Measurements from ENCODE around the gene RASGRF2.
"Not testable (repeated sequence)": the region's sequence is repeated elsewhere in the genome, so short reads cannot be mapped to it uniquely, and the experiment has no call there.

The RASGRF2 gene

GRCh38 chr5:81016116-81016515, 56.0 kb downstream of the RASGRF2 start:
- no peak overlapping the region for H3K4me3 Mint-ChIP-seq
- H3K4me1 Mint-ChIP-seq = no peaks in the 10 kb centered on the region
- H3K36me3 Mint-ChIP-seq = no peaks in the 10 kb centered on the region
- peaks cover 10% of the 10 kb centered on the region for H3K27me3 Mint-ChIP-seq
- ATAC-seq = no peak
- H3K27ac Mint-ChIP-seq = no peak overlapping the region
- H3K9me3 Mint-ChIP-seq = no peaks in the 10 kb centered on the region

GRCh38 chr5:81017320-81017719, 57.2 kb downstream of the RASGRF2 start:
- H3K4me3 Mint-ChIP-seq = no peak overlapping the region
- H3K9me3 Mint-ChIP-seq = no peaks in the 10 kb centered on the region
- no peaks in the 10 kb centered on the region for H3K4me1 Mint-ChIP-seq
- no peak for ATAC-seq
- H3K36me3 Mint-ChIP-seq = no peaks in the 10 kb centered on the region
- peaks cover 10% of the 10 kb centered on the region for H3K27me3 Mint-ChIP-seq
- no peak overlapping the region for H3K27ac Mint-ChIP-seq

GRCh38 chr5:81018608-81019007, 58.4 kb downstream of the RASGRF2 start:
- H3K4me1 Mint-ChIP-seq, H3K4me3 Mint-ChIP-seq, H3K36me3 Mint-ChIP-seq, H3K27me3 Mint-ChIP-seq, ATAC-seq, H3K27ac Mint-ChIP-seq, H3K9me3 Mint-ChIP-seq: not testable (repeated sequence)

- Mint-ChIP-seq H3K4me3 (no peak overlapping the region), H3K4me1 (no peaks in the 10 kb centered on the region), H3K27ac (no peak overlapping the region), H3K36me3 (no peaks in the 10 kb centered on the region), H3K27me3 (peaks cover 10% of the 10 kb centered on the region), H3K9me3 (no peaks in the 10 kb centered on the region)
- ATAC-seq = no peak
Measured at GRCh38 chr5:81019748-81020147, 59.6 kb downstream of the RASGRF2 start.

GRCh38 chr5:81020478-81021167, 60.5 kb downstream of the RASGRF2 start:
- H3K27me3 Mint-ChIP-seq = peaks cover 10% of the 10 kb centered on the region
- no peaks in the 10 kb centered on the region for H3K36me3 Mint-ChIP-seq
- no peaks in the 10 kb centered on the region for H3K4me1 Mint-ChIP-seq
- H3K9me3 Mint-ChIP-seq = no peaks in the 10 kb centered on the region
- no peak overlapping the region for H3K4me3 Mint-ChIP-seq
- no peak overlapping the region for H3K27ac Mint-ChIP-seq
- ATAC-seq = no peak

- no peak overlapping the region for H3K4me3 Mint-ChIP-seq
- no peaks in the 10 kb centered on the region for H3K9me3 Mint-ChIP-seq
- H3K36me3 Mint-ChIP-seq = no peaks in the 10 kb centered on the region
- no peaks in the 10 kb centered on the region for H3K4me1 Mint-ChIP-seq
- no peak overlapping the region for H3K27ac Mint-ChIP-seq
- H3K27me3 Mint-ChIP-seq = peaks cover 19% of the 10 kb centered on the region
- no peak for ATAC-seq
Measured at GRCh38 chr5:81021486-81021885, 61.3 kb downstream of the RASGRF2 start.

- no peak overlapping the region for H3K4me3 Mint-ChIP-seq
Measured at GRCh38 chr5:81021951-81022687, 62.0 kb downstream of the RASGRF2 start.

GRCh38 chr5:81022688-81023084, 62.5 kb downstream of the RASGRF2 start:
- no peaks in the 10 kb centered on the region for H3K9me3 Mint-ChIP-seq
- no peak overlapping the region for H3K27ac Mint-ChIP-seq
- H3K4me3 Mint-ChIP-seq = no peak overlapping the region
- no peak for ATAC-seq
- no peaks in the 10 kb centered on the region for H3K4me1 Mint-ChIP-seq
- H3K27me3 Mint-ChIP-seq = peaks cover 28% of the 10 kb centered on the region
- H3K36me3 Mint-ChIP-seq = no peaks in the 10 kb centered on the region

More at GRCh38 chr5:81021951-81022687, 62.0 kb downstream of the RASGRF2 start:
- peaks cover 22% of the 10 kb centered on the region for H3K27me3 Mint-ChIP-seq
- no peaks in the 10 kb centered on the region for H3K4me1 Mint-ChIP-seq
- ATAC-seq = no peak
- H3K27ac Mint-ChIP-seq = no peak overlapping the region
- no peaks in the 10 kb centered on the region for H3K36me3 Mint-ChIP-seq
- no peaks in the 10 kb centered on the region for H3K9me3 Mint-ChIP-seq

GRCh38 chr5:81023261-81023970, 63.3 kb downstream of the RASGRF2 start:
- no peak overlapping the region for H3K4me3 Mint-ChIP-seq
- no peak overlapping the region for H3K27ac Mint-ChIP-seq
- no peaks in the 10 kb centered on the region for H3K4me1 Mint-ChIP-seq
- H3K36me3 Mint-ChIP-seq = no peaks in the 10 kb centered on the region
- peaks cover 35% of the 10 kb centered on the region for H3K27me3 Mint-ChIP-seq
- ATAC-seq = no peak
- H3K9me3 Mint-ChIP-seq = no peaks in the 10 kb centered on the region

- H3K27ac Mint-ChIP-seq = no peak overlapping the region
- no peaks in the 10 kb centered on the region for H3K36me3 Mint-ChIP-seq
- H3K27me3 Mint-ChIP-seq = peaks cover 39% of the 10 kb centered on the region
- no peak for ATAC-seq
- peaks cover 10% of the 10 kb centered on the region for H3K9me3 Mint-ChIP-seq
- no peak overlapping the region for H3K4me3 Mint-ChIP-seq
- no peaks in the 10 kb centered on the region for H3K4me1 Mint-ChIP-seq
Measured at GRCh38 chr5:81027481-81028058, 67.4 kb downstream of the RASGRF2 start.

GRCh38 chr5:81028888-81029287, 68.7 kb downstream of the RASGRF2 start:
- not testable (repeated sequence) for H3K36me3 Mint-ChIP-seq, H3K4me1 Mint-ChIP-seq, H3K27ac Mint-ChIP-seq, ATAC-seq, H3K4me3 Mint-ChIP-seq
- H3K27me3 Mint-ChIP-seq = peaks cover 39% of the 10 kb centered on the region
- peaks cover 13% of the 10 kb centered on the region for H3K9me3 Mint-ChIP-seq

GRCh38 chr5:81029736-81030135, 69.6 kb downstream of the RASGRF2 start:
- H3K36me3 Mint-ChIP-seq, H3K4me1 Mint-ChIP-seq, H3K27ac Mint-ChIP-seq, ATAC-seq, H3K4me3 Mint-ChIP-seq: not testable (repeated sequence)
- H3K27me3 Mint-ChIP-seq = peaks cover 39% of the 10 kb centered on the region
- peaks cover 13% of the 10 kb centered on the region for H3K9me3 Mint-ChIP-seq

- ATAC-seq, H3K4me3 Mint-ChIP-seq, H3K4me1 Mint-ChIP-seq, H3K36me3 Mint-ChIP-seq, H3K27ac Mint-ChIP-seq: not testable (repeated sequence)
- peaks cover 15% of the 10 kb centered on the region for H3K9me3 Mint-ChIP-seq
- H3K27me3 Mint-ChIP-seq = peaks cover 39% of the 10 kb centered on the region
Measured at GRCh38 chr5:81030236-81031034, 70.3 kb downstream of the RASGRF2 start.

- Mint-ChIP-seq H3K36me3 (no peaks in the 10 kb centered on the region), H3K27ac (no peak overlapping the region), H3K4me3 (no peak overlapping the region), H3K27me3 (no peaks in the 10 kb centered on the region), H3K9me3 (peaks cover 19% of the 10 kb centered on the region), H3K4me1 (no peaks in the 10 kb centered on the region)
- ATAC-seq = no peak
Measured at GRCh38 chr5:81035522-81035921, 75.4 kb downstream of the RASGRF2 start.

GRCh38 chr5:81038495-81038894, 78.3 kb downstream of the RASGRF2 start:
- Mint-ChIP-seq H3K36me3 (no peaks in the 10 kb centered on the region), H3K9me3 (peaks cover 13% of the 10 kb centered on the region), H3K4me3 (no peak overlapping the region), H3K27ac (no peak overlapping the region), H3K27me3 (peaks cover 3% of the 10 kb centered on the region), H3K4me1 (no peaks in the 10 kb centered on the region)
- ATAC-seq = no peak
